IPS DF 19.7 (cell line): ENCODE measurements around the gene PKNOX2.

Source experiments
- DNase-seq: peaks from one replicate; pipeline ENCODE4 v3.0.0-alpha.2; 2013; ENCODE audit warnings: low read depth, low spot score

The PKNOX2 gene

DNA sequence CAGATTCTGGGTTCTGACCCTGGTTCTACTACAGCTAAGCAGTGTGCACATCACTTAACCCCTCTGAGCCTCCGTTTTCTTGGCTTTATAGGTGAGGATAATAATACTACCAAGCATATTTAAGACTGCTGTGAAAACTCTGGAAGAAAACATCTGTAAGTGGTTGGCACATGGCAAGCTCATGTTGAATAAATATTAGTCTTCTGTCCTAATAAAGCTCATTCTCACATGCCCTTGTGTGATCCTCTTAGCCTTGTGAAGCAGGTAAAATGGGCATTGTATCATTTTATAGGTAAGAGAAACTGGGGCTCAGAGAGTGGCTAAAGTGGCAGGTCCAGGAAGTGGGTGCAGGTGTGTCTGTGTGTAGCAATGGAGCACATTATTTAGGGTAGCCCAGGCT, 8.5 kb downstream of the PKNOX2 start:
- no peak for DNase-seq

DNA sequence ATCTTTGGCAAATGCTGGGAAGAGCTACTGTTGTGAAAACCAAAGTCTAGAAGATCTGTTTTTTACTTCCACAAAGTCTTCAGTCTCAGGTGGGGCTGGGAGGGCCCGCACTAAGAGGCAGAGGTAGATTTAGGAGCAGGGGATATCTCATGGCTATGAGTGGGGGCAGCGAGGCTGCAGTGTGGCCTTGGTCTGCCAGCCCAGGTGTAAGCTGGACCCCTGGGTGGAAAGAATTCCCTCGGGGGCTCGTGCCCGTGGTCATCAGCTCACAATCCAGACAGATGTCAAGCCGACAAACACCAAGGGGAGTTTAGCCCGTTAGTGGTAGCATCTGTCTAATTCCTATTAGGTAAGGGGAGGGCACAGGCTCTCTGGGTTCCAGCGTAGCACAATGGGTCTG, 9.0 kb downstream of the PKNOX2 start:
- no peak for DNase-seq

DNA sequence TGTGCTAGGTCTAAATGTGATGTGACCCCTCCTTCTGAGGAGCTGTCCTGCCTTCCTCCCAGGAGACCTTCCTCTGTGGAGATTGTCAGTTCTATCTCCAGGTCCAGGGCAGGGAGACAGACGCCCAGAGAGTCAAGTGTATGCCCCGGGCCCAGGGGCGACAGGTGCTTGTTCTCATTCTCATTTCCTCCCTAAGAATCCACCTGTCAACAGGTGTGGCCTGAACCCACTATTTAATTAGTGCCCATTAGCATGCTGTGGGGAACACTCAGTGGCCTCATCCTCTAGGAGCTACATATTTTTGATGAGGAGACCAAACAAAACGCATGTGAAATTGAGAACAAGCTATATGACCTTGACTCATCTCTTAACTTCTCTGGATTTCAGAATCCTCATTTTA, 9.5 kb downstream of the PKNOX2 start:
- no peak for DNase-seq

DNA sequence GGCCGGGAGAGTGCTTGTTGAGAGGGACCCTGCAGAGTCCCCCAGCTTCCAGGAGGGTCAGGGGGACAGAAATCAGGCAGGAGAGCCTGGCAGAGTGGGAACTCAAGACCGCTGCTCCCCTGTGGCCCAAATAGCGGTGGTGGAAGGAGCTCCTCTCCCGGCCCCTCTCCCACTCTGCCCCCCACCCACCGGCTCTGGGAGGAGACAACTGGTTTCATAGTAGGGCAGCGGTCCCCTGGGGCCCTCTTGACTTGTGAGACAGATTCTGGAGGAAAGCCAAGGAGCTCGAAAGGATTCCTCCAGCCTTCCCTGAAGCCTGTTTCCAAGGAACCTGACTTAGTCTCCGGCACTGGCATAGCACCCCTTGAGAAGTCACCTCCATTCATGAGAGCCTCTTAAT, 10.1 kb downstream of the PKNOX2 start:
- DNase-seq, result no peak

DNA sequence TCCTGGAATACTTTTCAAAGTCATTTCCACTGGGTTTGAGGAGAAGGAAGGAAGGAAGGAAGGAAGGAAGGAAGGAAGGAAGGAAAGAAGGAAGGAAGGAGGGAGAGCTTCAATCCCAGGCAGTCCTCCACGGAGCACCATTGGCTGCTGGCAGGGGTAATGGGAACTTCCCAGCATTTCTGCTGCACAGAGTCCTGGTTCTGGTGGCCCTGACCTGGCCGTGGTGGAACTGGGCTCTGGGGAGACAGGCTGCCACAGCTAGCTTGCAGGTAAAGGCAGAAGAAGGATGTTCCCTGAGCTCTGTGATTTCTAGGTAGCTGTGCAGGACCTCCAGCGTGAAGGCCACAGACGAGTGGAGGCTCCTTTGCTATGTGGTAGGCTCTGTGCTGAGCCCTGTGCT, 10.6 kb downstream of the PKNOX2 start:
- no peak for DNase-seq

DNA sequence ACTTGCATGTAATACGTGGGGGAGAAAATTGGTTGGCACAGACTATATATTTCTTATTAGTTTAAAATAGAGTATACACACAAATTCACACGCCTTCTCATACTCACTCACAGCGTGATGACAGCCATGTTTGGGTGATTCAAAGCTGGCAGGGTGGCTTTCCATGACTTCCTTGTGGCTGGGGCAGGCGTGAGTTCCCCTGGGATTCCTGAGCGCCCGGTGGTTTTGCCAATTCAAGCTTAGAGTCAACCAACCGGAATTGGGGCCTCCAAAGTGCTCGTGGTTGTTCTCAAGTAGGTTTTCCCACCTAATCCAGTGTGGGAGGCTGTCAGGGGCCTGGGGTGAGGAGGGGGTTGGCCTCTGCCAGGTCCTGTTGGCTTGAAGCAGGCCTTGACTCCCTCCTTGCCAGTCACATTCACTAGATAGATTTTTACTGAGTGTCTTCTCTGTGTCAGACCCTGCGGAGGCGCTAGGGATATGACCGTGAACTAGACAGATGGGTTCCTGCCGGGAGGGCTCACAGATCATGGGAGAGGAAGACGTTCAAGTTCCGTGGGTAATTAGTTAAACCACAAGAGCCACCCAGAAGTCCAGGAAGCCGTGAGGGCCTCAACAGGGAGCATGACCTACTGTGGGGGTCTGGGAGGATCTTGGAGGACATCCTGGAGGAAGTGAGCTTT, 11.5 kb downstream of the PKNOX2 start:
- DNase-seq, result no peak

DNA sequence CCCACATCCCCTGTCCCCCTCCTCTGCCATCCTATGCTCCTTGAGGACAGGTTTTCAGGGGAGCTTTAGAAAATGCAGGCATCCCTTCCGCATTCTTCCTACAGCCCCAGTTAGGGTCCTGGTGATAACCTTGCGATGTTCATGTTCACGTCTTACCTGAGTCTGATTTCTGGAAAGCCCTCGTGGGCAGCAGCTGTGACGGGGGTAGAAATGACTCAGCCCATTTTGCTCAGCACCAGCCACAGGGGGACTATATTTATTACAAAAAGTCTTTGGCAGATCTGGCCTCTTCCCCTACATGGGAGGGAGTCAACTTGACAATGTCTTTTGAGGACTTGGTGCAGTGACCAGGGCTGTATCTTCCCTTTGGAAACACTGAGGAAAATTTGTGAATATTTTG, 12.3 kb downstream of the PKNOX2 start:
- DNase-seq, result no peak

DNA sequence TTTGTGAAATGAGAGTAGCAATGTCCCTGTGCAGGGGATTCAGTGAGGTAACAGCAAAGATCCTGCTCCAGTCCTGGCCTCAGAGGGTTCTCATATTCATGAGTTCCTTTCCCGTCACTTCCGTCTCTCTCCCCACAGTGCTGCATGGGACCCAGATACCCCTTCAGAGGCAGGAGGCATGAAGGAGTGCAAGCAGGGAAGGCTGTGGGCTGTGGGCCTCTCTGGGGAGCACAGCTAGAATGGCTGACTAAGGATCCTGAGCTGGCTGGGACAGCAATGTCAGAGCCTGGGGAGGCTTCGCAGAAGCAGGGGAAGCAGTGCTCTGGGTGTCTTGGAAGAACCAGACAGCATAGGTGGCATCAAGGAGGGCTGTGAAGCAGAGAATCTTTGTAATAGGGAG, 13.0 kb downstream of the PKNOX2 start:
- DNase-seq, result no peak

DNA sequence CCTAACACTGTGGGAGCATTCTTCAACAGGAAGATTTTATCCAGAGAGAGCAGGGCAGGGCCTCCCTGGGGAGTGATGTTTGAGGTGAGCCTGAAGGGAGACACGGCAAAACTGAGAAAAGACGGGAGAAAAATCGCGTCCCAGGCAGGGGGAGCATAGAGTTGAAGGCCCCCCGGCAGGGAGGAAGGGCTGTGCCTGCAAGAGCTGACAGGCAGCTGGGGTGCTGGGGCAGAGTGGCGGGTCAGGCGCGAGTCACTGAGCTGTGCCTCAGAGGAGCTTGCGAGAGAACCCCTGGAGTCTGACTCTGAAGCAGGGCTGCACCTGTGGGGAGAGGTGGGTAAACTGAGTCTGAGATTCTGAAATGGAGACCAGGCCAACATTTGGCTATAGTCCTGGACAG, 14.8 kb downstream of the PKNOX2 start:
- no peak for DNase-seq

DNA sequence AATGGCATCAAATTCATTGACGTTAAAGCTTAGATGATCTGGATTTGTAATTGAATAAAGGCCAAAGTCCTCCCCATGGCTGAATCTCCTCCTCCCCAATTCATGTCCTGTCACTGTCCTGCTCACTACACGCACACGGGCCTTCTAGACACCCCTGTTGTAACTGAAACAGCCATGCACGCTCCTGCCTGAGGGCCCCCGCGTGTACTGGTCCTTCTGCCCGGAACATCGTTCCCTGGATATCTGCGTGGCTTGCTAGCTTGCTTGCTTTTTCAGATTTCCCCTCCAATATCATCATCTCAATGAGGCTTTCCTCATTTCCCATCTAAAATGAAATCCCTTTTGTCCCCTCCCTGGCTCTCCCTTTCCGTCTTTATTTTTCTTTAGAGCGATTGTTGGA, 15.3 kb downstream of the PKNOX2 start:
- DNase-seq, result no peak

DNA sequence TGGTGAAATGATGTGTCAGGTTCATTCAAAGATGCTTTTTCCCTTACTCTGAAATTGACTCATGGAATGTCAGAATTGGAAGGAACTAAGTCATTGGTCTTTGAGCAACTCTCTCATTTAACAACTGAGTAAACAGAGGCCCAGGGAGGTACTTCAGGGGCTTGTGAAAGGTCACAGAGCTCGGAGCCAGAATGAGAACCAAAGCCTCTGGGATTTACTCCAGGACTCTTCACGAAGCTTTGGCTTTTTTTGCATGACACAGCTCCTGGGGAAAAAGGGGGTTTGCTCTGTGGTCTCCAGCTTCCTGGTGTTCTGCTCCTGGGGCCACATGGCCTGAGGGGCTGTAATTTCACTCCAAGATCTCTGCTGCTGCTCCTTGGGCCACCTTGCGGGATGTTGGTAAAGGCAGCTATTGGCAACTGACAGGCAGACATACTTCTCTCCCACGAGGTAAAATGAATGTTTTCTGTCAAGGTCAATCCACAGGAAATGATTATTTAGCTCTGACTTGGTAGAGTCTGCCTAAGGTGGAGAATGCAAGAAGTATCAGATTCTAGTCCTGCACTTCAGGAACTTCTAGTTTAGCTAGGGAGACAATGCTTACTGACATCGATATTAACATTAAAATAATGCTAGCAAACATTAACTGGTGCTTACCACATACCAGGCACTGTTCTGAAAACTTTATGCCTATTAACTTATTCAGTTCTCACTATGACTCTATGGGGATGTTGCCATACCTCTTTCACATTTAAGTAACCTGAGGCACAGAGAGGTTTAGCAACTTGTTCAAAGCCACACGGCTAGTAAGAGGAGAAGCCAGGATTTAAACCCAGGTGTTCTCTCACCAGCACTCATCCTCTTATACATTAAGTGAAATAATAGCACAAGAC, 16.1 kb downstream of the PKNOX2 start:
- DNase-seq, result no peak

DNA sequence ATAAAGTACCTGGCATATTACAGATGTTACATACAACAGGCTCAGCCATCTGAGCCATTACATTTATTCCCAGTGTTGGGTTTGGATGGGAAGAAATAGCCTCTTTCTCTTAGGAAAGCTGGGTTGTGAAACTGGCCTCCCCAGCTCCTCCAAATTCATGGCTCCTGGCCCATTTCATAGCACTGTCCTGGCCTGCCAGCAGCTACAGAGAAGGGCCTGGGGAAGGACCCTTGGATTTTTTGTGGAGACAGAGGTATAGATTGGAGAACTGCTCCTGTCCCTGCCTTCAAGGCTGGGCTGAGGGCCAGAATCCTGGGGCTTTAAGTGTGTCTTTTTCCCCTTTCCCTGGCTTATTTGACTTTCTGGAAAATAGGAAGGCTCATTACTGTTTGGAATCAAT, 18.0 kb downstream of the PKNOX2 start:
- DNase-seq, result no peak

DNA sequence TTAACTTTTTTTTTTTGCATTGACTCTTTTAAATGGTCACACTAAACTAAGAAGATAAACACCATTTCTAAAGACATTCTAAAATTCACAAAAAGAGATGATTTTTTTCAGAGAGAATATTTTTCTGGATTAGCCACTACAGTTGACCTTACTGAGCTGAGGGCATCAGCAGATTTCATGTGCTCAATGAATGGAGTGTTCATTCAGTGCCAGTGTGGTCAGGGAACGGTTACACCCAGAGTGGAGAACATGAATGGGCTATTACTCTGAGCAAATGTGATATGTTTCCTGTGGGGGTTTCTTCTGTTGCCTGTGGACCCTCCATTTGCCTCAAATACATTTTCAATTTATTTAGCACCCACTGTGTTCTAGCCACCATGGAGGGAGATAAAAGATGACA, 19.1 kb downstream of the PKNOX2 start:
- DNase-seq, result no peak

DNA sequence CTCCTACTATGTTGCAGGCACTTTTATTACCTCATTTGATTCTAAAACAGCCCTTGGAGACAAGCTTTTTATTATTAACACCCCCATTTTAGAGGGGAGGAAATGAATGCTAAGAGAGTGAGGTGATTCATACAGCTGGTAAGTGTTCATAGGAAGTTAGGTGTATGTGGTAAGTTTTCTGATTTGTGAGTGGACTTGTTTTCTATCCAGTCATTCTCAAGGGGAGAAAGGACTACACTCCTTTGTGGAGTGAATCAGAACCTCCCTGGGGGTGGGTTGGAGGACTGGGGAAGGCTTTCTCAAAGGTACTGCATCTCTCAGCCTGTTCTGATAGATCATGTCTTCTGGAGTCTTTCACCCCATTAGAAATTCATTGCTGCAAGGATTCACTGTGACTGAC, 23.5 kb downstream of the PKNOX2 start:
- no peak for DNase-seq

DNA sequence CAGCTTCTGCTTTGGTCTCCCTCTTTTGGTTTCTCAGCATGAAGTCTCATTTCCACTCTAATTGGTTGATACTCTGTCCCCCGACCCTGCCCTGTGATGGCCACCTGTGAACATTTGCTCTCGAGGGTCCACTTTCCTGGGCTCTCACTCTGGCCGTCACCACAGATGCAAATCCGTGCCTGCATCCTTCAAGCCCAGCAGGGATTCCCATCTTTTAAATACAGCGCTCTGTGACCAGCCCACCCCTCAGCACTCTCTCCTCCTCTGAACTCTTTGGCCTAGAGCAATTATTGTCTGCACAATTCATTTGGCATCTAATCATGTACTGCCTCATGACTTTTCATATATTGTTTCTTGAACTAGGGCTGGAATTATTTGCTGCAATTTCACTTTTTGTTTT, 26.0 kb downstream of the PKNOX2 start:
- no peak for DNase-seq

DNA sequence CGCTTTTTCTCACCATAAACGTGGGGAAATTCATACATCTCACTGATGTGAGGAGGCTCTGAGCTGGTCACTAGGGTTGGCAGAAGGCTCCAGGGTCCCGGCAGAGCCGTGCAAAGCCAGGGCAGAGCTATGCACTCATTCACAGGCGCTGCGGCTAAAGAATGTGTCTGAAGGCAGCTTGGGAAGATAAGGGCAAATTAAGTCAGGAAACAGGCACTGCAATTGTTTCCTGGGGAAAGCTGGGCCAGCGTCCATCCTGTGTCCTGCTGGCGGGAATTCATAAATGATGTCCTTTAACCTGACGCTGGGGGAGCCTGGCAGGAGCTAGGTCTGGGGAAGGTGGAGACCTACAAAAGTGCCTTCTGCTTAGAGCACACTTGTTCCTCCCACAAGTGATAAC, 27.6 kb downstream of the PKNOX2 start:
- no peak for DNase-seq

DNA sequence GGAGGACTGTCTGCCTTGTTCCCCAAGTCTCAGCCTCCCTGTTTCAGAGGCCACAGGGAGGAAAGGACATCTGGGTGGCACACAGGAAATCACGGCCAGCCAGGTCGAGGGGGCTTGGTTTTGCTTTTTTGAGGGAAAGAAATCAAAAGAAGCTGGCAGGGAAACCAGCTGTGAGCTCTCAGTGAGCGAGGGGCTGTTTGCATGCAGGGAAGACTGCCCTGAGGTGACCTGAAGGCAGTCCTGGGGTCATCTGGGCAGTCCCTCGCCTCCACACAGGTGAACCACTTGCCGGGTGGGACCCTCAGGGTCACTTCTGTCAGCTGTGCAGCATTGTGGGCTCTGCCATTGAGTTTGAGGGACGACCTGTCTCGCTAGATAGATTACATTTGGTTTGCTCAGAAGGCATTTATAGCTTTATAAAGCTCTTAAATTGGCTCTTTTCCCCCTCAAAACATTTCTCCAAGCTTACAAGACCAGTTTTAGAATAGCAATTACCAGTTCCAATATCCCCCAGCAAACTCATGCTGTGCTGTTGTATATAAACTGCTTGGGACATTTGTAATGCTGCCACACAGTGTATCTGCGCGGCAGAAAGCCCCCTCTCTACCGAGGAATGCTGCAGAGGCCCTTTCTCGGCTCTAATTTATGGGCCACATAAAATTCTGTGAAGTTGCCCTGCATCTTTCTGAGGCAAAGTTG, 28.3 kb downstream of the PKNOX2 start:
- DNase-seq, result no peak

DNA sequence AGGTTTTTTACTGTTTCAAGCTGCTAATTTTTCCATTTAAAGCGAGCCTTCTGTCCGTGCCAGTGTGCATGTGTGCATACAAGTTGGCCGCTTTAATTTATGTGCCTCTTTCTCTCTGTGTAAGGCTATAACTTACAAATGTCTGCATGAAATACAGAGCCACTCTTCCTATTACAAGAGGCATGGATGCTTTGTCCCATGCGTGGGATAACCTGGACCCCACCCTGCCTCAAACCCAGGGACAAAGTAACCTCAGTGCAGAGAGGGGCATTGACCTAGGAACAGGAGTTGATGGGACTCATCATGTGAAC, 28.8 kb downstream of the PKNOX2 start:
- no peak for DNase-seq

DNA sequence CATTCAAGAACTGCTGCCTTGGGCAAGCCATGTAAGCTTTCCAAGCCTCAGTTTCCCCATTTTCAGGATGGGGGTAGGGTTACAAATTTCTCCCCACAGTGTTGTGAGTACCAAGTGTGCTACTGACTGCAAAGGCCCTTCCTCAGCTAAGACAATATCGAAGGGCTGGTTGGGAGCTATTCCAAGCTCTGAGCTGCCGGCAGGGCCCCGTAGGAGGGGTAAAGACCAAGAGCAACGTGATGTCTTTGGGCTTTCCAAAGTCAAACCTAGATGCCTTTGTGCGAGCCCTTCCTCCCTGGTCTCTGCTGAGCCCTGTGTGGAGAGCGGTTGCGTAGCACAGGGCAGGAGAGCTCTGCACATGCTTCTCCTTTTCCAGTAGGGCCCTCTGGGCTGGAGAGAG, 29.3 kb downstream of the PKNOX2 start:
- DNase-seq, result no peak

DNA sequence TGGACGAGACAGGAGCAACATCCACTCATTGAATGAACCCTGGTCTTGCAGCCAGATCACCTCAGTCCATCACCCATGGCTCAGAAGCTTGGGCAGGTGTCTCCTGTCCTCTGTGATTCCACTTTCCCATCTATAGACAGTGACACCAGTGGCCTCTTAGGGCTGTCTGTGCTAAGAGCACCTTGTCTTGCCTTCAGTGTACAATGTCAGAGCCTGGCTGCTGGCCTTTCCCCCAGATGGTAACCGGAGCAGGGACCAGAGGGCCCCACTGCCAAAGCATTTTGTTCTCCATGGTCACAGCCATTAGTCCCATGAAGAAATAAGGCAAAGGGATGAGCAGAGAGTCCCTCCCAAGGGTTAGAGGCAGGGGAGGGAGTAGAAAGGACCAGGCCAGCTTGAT, 35.4 kb downstream of the PKNOX2 start:
- DNase-seq, result no peak

DNA sequence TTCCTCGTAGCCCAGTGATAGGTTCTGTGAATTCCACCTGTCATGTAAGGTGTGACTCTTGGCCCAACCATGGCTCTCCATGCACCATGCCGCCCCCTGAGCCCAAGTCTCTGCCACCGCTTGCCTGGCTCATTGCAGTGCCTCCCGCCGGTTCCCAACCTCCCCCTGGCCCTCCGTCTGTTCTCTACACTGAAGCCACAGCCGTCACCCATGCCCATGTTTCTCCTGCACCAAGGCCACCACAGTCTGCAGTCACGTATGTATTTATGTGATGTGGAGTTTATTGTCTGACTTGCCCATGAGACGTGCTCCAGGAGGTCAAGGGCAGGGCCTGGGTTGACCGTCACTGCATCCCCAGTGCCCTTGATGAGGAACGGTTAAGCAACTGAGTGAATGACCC, 35.9 kb downstream of the PKNOX2 start:
- no peak for DNase-seq

DNA sequence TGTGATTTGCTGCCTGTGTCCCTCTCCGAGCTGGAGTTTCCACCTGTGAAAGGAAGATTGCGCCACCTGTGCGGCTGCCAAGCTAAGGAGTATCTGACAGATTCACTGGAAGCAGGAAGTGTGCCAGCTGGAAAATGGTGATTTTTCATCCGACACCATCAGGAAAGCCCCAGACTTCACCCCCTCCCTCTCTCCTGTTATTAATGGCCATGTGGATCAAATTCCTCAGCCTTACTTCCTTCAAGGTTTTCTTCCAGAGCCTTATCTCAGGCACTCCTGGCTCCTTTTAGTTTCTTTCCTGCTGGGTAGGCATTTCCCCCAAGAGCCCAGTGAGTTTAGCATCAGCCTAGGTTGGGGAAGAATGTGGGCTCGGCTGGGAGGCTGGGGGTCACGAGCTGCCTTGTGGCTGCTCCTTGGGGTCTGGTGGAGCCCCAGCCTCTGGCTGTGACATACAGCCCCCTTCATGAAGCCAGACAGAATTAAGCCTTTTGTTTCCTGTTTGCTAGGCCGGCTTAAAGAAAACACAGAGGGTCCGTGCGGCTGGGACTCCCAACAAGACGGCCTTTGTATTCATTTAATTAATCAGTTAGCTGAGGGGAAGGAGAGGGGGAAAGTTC, 37.1 kb downstream of the PKNOX2 start:
- no peak for DNase-seq
